K562 (cell line): ENCODE data around the gene ECM1. TPM values are rescaled to one million over a fixed set of nuclear protein-coding genes. Genes with fewer than 3 reads are reported as not detected.

Experiments used
- ATAC-seq: fragments of 200-7000 bp; cut with Tn5 transposase; 3 replicates; pipeline ENCODE4 v1.9.1; 2020; ENCODE audit warnings: moderate library complexity
- BruUV-seq: library from RNA; stranded (reverse); fragments of 400-500 nt; replicated peaks from 2 replicates; lab custom pipeline; 2021; lab: Mats Ljungman, UMichigan
- CTCF ChIA-PET: fragments of 300-600 bp; formaldehyde crosslinking; extraction: SDS; loops from one replicate; lab custom pipeline; 2021; ENCODE audit warnings: low intra/inter-chr PET ratio; lab: Yijun Ruan, JAX
- POLR2A ChIA-PET: fragments of 300-600, 350-650 bp; sonication (Branson Sonifier 250); formaldehyde crosslinking; extraction: SDS; loops from one replicate; lab custom pipeline; 2021; ENCODE audit warnings: antibody characterized with exemption, inconsistent platforms; lab: Yijun Ruan, JAX
- DNase-seq, 4 experiments: peaks; one replicate each; pipeline versions ENCODE4 v3.0.0 to v3.0.0-alpha.2; 2011 to 2018; ENCODE audit warnings: low spot score in 3 of 4, mixed read lengths in 3 of 4; ENCODE audit errors: extremely low read depth in 1 of 4
- FAIRE-seq: peaks from 2 replicates; lab custom pipeline; 2011; peaks lifted over from hg19 to GRCh38; lab: Jason Lieb, UNC
- H2AFZ ChIP-seq: 2 replicates; pipeline ENCODE4 v1.6.0; 2011; ENCODE audit warnings: low read depth, low read length, control low read depth, inconsistent platforms
- H3K27ac ChIP-seq: fragments of 200-600 bp; 3 replicates; pipeline ENCODE4 v1.8.0; 2011; ENCODE audit warnings: low read depth, mild to moderate bottlenecking, control low read depth, inconsistent platforms, low read length, moderate library complexity, mixed read lengths; ENCODE audit errors: extremely low read depth
- H3K27me3 ChIP-seq, 2 experiments: fragments of 300-600 bp in 1 of 2; 2 replicates in 1 of 2; 3 replicates in 1 of 2; pipeline versions ENCODE4 v1.6.0 to v1.8.0; 2011; ENCODE audit warnings: inconsistent platforms in 2 of 2, low read length in 2 of 2, mild to moderate bottlenecking in 1 of 2, mixed read lengths in 1 of 2, moderate library complexity in 1 of 2; ENCODE audit not compliant: control insufficient read depth in 2 of 2, insufficient read depth in 2 of 2
- H3K36me3 ChIP-seq: fragments of 300-600 bp; 3 replicates; pipeline ENCODE4 v1.8.0; 2011; ENCODE audit warnings: mild to moderate bottlenecking, low read length, inconsistent platforms; ENCODE audit not compliant: control insufficient read depth, insufficient read depth
- H3K4me1 ChIP-seq, 2 experiments: fragments of 200-600 bp in 1 of 2; replicated peaks in 1 of 2; 2 replicates in 1 of 2; 3 replicates in 1 of 2; pipeline versions ENCODE4 v1.5.1 to v1.8.0; 2011; ENCODE audit warnings: inconsistent platforms in 2 of 2, low read length in 2 of 2, mild to moderate bottlenecking in 1 of 2, mixed read lengths in 1 of 2, moderate library complexity in 1 of 2; ENCODE audit not compliant: control insufficient read depth in 2 of 2, insufficient read depth in 2 of 2
- H3K4me2 ChIP-seq: 2 replicates; pipeline ENCODE4 v1.6.1; 2011; ENCODE audit warnings: low read length, control low read depth, inconsistent platforms, mixed read lengths; ENCODE audit not compliant: insufficient read depth
- H3K4me3 ChIP-seq: fragments of 200-600 bp; sonication (generic), shearing (Covaris generic); 2 replicates; pipeline ENCODE4 v1.5.1; 2016; ENCODE audit warnings: control low read depth, inconsistent platforms
- H3K79me2 ChIP-seq: fragments of 200-600 bp; 3 replicates; pipeline ENCODE4 v1.8.0; 2011; ENCODE audit warnings: low read length, inconsistent platforms; ENCODE audit not compliant: control insufficient read depth, insufficient read depth
- H3K9ac ChIP-seq, 2 experiments: 2 replicates each; pipeline versions ENCODE4 v1.6.0 to v1.6.1; 2011; ENCODE audit warnings: low read depth in 2 of 2, low read length in 2 of 2, control low read depth in 1 of 2, inconsistent platforms in 1 of 2, mild to moderate bottlenecking in 1 of 2, mixed read lengths in 1 of 2; ENCODE audit not compliant: insufficient read depth in 1 of 2
- H3K9me1 ChIP-seq: one replicate; pipeline ENCODE4 v1.6.0; 2011; ENCODE audit warnings: inconsistent platforms, mild to moderate bottlenecking, low read length, moderate library complexity; ENCODE audit not compliant: control insufficient read depth, insufficient read depth
- H3K9me3 ChIP-seq: replicated peaks from 2 replicates; pipeline ENCODE4 v1.5.1; 2011; ENCODE audit warnings: low read depth, low read length, inconsistent platforms; ENCODE audit not compliant: control insufficient read depth, insufficient read depth
- H4K20me1 ChIP-seq: replicated peaks from 2 replicates; pipeline ENCODE4 v1.6.1; 2011; ENCODE audit warnings: low read length, inconsistent platforms, mixed read lengths; ENCODE audit not compliant: control insufficient read depth, insufficient read depth
- CTCF ChIP-seq, 3 experiments: IDR thresholded peaks in 2 of 3; conservative IDR thresholded peaks in 1 of 3; 2 replicates each; pipeline ENCODE4 v1.5.1; 2011 to 2012; ENCODE audit warnings: low read length in 3 of 3, mild to moderate bottlenecking in 3 of 3, control low read depth in 2 of 3, improper control_type of control experiment in 1 of 3, inconsistent platforms in 1 of 3, low read depth in 1 of 3, mixed read lengths in 1 of 3, moderate library complexity in 1 of 3; ENCODE audit not compliant: insufficient read depth in 2 of 3
- ILK ChIP-seq: fragments of 450-650 bp; IDR thresholded peaks from 2 replicates; pipeline ENCODE4 v1.6.1; 2016; ENCODE audit warnings: missing genetic modification characterization, low read depth, mild to moderate bottlenecking, missing compliant biosample characterization, moderate library complexity, borderline replicate concordance
- KDM5B ChIP-seq: fragments of 200-600 bp; sonication (generic); IDR thresholded peaks from 2 replicates; pipeline ENCODE4 v1.6.1; 2012; ENCODE audit warnings: low read depth, mild to moderate bottlenecking, moderate library complexity, low read length, control low read depth, inconsistent platforms; ENCODE audit not compliant: insufficient replicate concordance
- KLF1 ChIP-seq: fragments of 450-650 bp; IDR thresholded peaks from 2 replicates; pipeline ENCODE4 v1.6.1; 2016; ENCODE audit warnings: missing genetic modification characterization, missing compliant biosample characterization
- LCOR ChIP-seq: sonication (generic); formaldehyde crosslinking; IDR thresholded peaks from 2 replicates; pipeline ENCODE4 v1.8.0; 2022; ENCODE audit warnings: mild to moderate bottlenecking, missing genetic modification reagents
- MGA ChIP-seq: fragments of 450-650 bp; IDR thresholded peaks from 2 replicates; pipeline ENCODE4 v1.6.1; 2016; ENCODE audit warnings: mild to moderate bottlenecking, moderate library complexity
- NFRKB ChIP-seq: fragments of 450-650 bp; IDR thresholded peaks from 2 replicates; pipeline ENCODE4 v1.6.1; 2016; ENCODE audit warnings: low read depth
- RHOXF2B ChIP-seq: fragments of 250-450 bp; sonication (Bioruptor Pico); conservative IDR thresholded peaks from 2 replicates; pipeline ENCODE4 v1.5.1; 2021
- ZNF644 ChIP-seq: fragments of 200-800 bp; sonication (Bioruptor generic); IDR thresholded peaks from 2 replicates; pipeline ENCODE4 v1.6.1; 2016; ENCODE audit warnings: low read depth, missing genetic modification characterization, missing compliant biosample characterization
- ZNF780A ChIP-seq: fragments of 250-450 bp; sonication (Bioruptor Pico); IDR thresholded peaks from 2 replicates; pipeline ENCODE4 v1.5.0; 2021; ENCODE audit warnings: mild to moderate bottlenecking
- WGBS: fragments of 100-300 bp; shearing (Covaris generic); methylation state at CpG from one replicate; pipeline ENCODE4 v1.1.6; 2016; ENCODE audit warnings: low coverage, mixed read lengths; ENCODE audit not compliant: insufficient coverage; ENCODE audit errors: missing lambda C conversion rate; 5-methylcytosine and 5-hydroxymethylcytosine counted together
- in situ Hi-C: fragments of 300-500 bp; cut with MboI; formaldehyde crosslinking; loops from 4 replicates; pipeline ENCODE4 v1.15.0; 2018; ENCODE audit warnings: inconsistent platforms, mixed read lengths
- intact Hi-C: fragments of 100-400 bp; cut with micrococcal nuclease; formaldehyde crosslinking; loops from 2 replicates; pipeline ENCODE4 v1.14.2; 2022
- polyA plus RNA-seq, 8 experiments: library from polyadenylated mRNA; depleted of rRNA in 4 of 8; stranded (reverse) in 5 of 8; unstranded in 3 of 8; fragments of >200 nt; fragmentation: Nextera tagmentation in 2 of 8; fragmentation: Illumina TruSeq in 1 of 8; extraction: Ambion mirVana in 2 of 8; extraction: Trizol in 1 of 8; gene quantifications; 2 replicates each; pipeline versions ENCODE4 v1.2.1 to v1.2.3, GENCODE V29; 2011 to 2014; ENCODE audit warnings: inconsistent platforms in 1 of 8, missing spikeins in 1 of 8
- total RNA-seq, 7 experiments: library from RNA; depleted of rRNA in 6 of 7; stranded (reverse); fragments of >200 nt in 6 of 7; fragmentation: Illumina TruSeq in 2 of 7; extraction: Trizol in 2 of 7; gene quantifications; 2 replicates each; pipeline versions ENCODE4 v1.2.1 to v1.2.3, GENCODE V29; 2011 to 2021; ENCODE audit warnings: low replicate concordance in 1 of 7

Gene ECM1
- total and polyA plus RNA-seq, 9 of the 15 experiments (the other 6 are each of a cell fraction or from before 2014, with no cell fraction given) = 6.6 to 52.2 (median 12.8) TPM

- intact Hi-C loops = no loop called here
- Histone ChIP-seq H2AFZ (no peak overlapping the region), H3K4me3 (no peak overlapping the region), H3K9me1 (no peaks in the 10 kb centered on the region), H3K9me3 (no peaks in the 10 kb centered on the region), H3K27ac (no peak overlapping the region), H4K20me1 (no peaks in the 10 kb centered on the region), H3K79me2 (no peaks in the 10 kb centered on the region), H3K4me1 (peaks cover 6 to 9% of the 10 kb centered on the region in 2 experiments; a peak in 4 of 5 replicates), H3K27me3 (no peaks in the 10 kb centered on the region), H3K9ac (no peak overlapping the region), H3K36me3 (no peaks in the 10 kb centered on the region), H3K4me2 (no peak overlapping the region)
- no peak for TF ChIP-seq ZNF780A
- TF ChIP-seq KLF1 (tag) = no peak
- no peak for TF ChIP-seq NFRKB
- no peak for TF ChIP-seq ZNF644 (tag)
- no peak for TF ChIP-seq LCOR
- TF ChIP-seq KDM5B = no peak
- TF ChIP-seq RHOXF2B = no peak
- TF ChIP-seq ILK = no peak
- TF ChIP-seq MGA = no peak
- TF ChIP-seq CTCF (IDR thresholded peaks at IDR 0.05 in 2 of 3, conservative IDR thresholded peaks at IDR 0.05 in 1 of 3; ENCODE audit: insufficient read depth in 2 of 3, low read depth in 1 of 3, low read length in 3 of 3) = no peak
- no TSS peak for BruUV-seq
- 100% methylated on average over 1 of the region's 1 CpG for WGBS
- DNase-seq (no peak), ATAC-seq (no peak), FAIRE-seq (peak; percentile 71)
- ChIA-PET POLR2A (interaction anchor here (1.5 kb wide), 1 partner anchor 10 kb away, joined by 3 read pairs; no protein-coding TSS in a partner anchor), CTCF (no interaction called here)
- in situ Hi-C loops = no loop called here
Observed at GRCh38 chr1:150528196-150528595, 20.3 kb downstream of the ECM1 start.
